ENCODE measurements around the gene THBS2.

THBS2 gene

DNA sequence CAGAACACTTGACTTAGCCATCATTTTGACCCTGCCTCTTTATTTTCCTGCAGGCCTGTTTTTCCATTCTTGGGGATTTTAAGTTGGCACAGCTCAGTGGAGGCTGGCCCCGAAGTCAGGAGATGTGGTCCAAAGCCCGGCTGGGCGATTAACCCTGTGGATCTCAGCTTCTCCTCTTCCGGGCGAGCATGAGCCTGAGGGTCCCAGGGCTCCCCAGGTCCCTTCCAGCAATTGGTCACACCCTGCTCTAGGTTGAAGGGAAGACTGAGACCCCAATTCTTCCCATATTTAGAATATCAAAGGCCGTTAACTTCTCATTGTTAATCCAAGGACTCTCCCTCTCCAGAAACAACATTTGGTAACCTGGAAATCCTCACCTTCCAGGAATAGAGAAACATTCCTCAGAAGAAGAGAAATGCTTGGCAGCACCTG, 2.3 kb downstream of the THBS2 start:
- in situ Hi-C loops (cut with HindIII; ENCODE audit: low sequenced_read_pairs): no loop called here

DNA sequence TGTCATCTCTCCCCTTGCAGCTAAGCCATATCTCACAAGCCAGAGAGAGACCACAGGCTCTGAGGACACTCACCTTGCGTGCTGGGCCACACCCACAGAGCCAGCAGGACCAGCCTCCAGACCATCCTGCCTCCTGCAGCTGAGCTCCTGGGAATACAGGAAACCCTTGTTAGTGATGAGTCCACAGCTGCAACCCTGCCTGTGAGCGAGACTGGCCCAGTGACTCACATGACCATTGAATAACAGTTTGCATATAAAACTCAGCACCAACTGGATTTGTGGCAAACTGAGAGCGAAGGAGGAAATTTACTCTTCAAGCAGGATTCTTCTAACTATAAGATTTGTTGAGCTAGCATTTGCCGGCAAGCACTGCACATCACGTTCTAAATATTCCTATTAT, 3.0 kb downstream of the THBS2 start:
- in situ Hi-C loops (cut with HindIII; ENCODE audit: low sequenced_read_pairs): no loop called here

DNA sequence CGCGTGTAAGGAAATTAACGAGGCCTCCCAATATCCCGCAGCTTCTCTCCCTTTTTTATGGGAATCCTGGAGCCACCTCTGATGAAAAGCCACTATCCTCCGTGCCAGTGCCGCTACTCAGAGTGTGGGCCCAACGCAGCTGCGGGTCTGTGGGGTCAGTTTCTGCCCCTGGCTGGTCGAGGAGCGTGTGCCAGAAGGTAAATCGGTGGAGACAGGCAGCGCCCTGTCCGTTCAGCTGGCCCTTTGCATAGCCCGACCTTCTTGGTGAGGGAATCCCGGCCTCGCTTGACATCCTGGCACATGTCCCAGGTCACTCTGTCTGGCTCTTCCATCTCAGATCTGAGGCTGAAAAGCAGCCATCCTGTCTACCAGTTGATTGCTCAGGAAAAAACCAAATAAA, 4.6 kb downstream of the THBS2 start:
- in situ Hi-C loops (cut with HindIII; ENCODE audit: low sequenced_read_pairs): no loop called here

DNA sequence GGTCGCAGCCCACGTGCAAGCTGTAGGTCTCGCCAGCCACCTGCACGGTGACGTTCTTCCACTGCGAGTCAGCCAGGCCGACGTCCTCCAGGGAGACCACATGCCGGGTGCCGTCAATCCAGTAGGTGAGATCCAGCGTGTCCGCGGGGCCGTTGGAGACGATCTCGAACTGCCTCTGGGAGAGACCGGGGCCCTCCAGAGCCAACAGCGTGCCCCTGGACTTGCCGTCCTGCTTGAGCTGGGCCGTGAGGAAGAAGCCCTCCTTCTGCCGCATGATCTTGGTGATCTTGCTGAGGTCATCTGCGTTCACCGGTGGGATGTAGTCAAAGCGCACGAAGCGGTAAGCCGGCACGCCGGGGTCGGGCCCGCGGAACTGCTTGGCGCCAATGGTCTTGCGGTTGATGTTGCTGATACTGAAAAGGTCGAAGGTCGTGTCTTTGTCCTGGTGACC, 5.1 kb downstream of the THBS2 start:
- in situ Hi-C loops (cut with HindIII; ENCODE audit: low sequenced_read_pairs): no loop called here

DNA sequence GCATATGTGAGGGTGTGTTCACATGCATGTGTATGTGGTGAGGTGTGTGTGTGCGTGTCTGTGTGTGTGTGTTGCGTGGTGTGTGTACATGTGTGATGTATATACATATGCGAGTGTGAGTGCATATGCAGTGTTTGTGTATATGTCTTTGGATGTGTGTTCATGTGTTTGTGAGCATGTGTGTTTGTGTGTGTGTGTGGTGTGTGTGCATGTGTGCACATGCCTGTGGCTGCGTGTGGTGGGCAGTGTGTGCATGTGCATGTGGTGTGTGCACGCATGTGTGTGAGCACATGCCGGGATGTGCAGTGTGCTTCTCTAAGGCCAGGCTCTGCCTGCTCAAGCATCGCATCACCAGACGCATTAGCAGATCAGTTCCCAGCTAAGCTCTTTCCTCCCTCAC, 5.7 kb downstream of the THBS2 start:
- in situ Hi-C loops (cut with HindIII; ENCODE audit: low sequenced_read_pairs): no loop called here

- in situ Hi-C loops (cut with HindIII; ENCODE audit: low sequenced_read_pairs): no loop called here
These were observed 6.2 kb downstream of the THBS2 start for GRCh38 chr6:169247419-169247818.

GRCh38 chr6:169246445-169246844, 7.2 kb downstream of the THBS2 start:
- in situ Hi-C loops (cut with HindIII; ENCODE audit: low sequenced_read_pairs): no loop called here

GRCh38 chr6:169244684-169245383, 8.8 kb downstream of the THBS2 start:
- in situ Hi-C loops (cut with HindIII; ENCODE audit: low sequenced_read_pairs): no loop called here

- in situ Hi-C loops (cut with HindIII; ENCODE audit: low sequenced_read_pairs): no loop called here
These were observed 10.0 kb downstream of the THBS2 start for GRCh38 chr6:169243661-169244060.

GRCh38 chr6:169243186-169243585, 10.5 kb downstream of the THBS2 start:
- in situ Hi-C loops (cut with HindIII; ENCODE audit: low sequenced_read_pairs): no loop called here

DNA sequence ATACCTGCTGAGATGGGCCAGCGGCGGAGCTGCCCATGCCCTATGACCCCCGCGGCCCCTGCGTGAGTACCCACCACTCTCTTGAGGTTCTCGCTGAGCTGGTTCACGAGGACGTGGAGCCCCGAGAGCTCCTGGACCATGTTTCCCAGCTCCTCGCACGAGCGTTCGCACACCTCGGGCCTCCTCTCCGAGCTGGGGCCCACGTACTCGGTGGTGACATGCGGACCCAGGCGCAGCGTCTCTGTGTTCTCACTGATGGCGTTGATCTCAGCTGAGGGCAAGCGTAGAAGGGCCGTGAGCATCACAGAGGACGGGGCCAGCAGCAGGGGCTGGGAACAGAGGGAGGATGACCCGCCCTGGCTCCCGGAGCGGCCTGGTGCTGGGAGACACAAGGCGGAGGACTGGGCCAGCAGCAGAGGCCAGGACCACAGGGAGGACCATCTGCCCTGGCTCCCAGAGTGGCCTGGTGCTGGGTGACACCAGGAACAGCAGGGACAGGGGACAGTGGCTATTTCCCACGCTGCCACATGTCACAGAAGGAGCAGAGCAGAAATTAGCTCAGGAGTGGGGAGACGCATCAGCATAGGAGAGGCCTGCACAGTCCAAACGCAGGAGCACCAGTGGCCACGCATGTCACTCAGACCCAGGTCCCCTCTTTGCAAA, 11.8 kb downstream of the THBS2 start:
- in situ Hi-C loops (cut with HindIII; ENCODE audit: low sequenced_read_pairs): no loop called here

GRCh38 chr6:169240591-169241390, 12.9 kb downstream of the THBS2 start:
- in situ Hi-C loops (cut with HindIII; ENCODE audit: low sequenced_read_pairs): no loop called here

DNA sequence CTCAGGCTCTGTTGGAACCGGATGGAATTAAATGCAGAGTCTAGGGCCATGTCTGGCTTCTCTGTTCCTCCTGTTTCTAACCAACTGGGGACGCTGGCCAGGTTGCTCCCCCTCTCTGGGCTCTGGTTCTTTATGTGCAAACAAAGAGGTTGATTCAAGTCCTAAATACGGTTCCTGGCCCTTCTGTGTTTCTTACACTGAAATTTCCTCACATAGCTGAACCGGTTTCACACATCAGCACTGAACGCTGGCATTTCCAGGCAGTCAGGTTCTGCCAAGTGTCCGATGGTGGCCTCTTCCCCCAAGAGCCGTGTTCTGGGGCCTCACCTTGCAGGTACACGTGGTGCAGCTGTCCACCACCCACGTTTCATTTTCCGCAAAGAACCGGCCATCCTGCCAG, 13.5 kb downstream of the THBS2 start:
- in situ Hi-C loops (cut with HindIII; ENCODE audit: low sequenced_read_pairs): no loop called here

GRCh38 chr6:169239181-169239580, 14.5 kb downstream of the THBS2 start:
- in situ Hi-C loops (cut with HindIII; ENCODE audit: low sequenced_read_pairs): no loop called here

DNA sequence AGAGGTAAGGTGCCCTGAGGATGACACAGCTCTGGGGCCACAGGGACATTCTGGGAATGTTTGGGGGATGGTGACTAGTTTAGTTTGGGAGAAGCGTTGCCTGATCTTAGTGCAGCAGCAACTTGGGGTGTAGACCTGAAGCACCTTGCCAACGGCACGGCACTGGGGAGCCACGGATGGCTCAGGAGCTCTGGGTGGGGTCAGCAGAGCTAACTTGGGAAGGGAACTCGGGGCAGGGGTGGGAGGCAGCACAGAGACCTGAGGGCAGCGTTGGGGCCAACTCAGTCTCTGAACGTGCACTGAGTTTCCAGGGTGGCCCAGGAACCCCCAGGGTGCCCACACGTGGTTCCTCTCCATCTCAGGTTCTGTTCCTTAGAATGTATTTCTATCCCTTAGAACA, 14.9 kb downstream of the THBS2 start:
- in situ Hi-C loops (cut with HindIII; ENCODE audit: low sequenced_read_pairs): no loop called here

DNA sequence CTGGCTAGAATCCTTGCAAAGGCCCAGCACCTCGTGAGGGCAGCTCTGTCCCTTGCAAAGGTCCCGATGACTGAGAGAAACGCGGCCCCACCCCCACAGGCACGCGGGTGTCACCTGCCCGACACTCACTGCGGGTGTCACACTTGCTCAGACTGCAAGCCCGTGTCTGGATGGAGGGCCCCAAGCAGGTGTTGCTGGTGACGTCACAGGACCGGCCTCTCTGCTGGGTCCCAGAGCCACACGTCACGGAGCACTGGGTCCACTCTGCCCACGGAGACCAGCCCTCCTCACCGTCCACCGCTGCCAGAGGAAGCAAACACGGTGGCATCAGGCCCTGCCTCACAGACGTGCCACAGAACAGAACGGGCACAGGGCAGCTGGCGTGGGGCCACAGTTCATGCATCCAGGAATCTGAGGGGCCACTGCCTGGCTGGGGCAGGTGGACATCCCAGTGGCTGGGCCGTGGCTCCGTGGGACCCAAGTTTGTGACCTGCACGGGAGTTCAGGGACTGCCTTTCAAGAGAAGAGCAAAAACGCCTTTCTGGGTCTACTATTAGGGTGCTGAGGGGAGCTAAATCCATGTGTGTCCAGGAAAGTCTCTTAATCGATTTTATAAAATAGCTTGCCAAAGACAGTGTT, 16.0 kb downstream of the THBS2 start:
- in situ Hi-C loops (cut with HindIII; ENCODE audit: low sequenced_read_pairs): no loop called here

DNA sequence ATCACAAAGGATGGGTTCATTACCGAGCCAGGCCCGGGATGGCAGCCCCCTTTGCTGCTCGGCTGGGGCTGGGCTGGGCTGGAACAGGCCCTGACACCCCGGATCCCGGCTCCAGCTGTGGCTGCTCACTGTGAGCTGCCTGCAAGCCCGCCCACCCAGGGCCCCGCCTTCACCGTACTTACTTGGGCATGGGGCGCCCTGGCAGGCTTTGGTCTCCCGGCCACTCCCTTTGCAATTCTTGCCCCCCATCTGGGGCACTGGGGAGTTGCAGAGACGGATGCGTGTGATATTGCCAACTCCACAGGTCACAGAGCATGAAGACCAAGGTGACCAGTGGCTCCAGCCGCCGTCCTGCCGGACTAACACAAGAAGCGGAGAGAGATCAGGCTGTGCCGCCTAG, 16.7 kb downstream of the THBS2 start:
- in situ Hi-C loops (cut with HindIII; ENCODE audit: low sequenced_read_pairs): no loop called here

DNA sequence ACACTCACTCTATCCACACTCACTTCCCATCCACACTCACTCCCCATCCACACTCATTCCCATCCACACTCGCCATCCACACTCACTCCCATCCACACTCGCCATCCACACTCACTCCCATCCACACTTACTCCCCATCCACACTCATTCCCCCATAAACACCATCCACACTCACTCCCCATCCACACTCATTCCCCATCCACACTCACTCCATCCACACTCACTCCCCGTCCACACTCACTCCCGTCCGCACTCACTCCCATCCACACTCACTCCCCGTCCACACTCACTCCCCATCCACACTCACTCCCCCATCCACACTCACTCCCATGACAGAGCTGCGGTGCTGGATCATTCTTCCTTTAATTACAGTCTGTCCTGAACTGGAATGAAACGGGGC, 17.1 kb downstream of the THBS2 start:
- in situ Hi-C loops (cut with HindIII; ENCODE audit: low sequenced_read_pairs): no loop called here

GRCh38 chr6:169235286-169235685, 18.4 kb downstream of the THBS2 start:
- in situ Hi-C loops (cut with HindIII; ENCODE audit: low sequenced_read_pairs): no loop called here

GRCh38 chr6:169234634-169235033, 19.0 kb downstream of the THBS2 start:
- in situ Hi-C loops (cut with HindIII; ENCODE audit: low sequenced_read_pairs): no loop called here

DNA sequence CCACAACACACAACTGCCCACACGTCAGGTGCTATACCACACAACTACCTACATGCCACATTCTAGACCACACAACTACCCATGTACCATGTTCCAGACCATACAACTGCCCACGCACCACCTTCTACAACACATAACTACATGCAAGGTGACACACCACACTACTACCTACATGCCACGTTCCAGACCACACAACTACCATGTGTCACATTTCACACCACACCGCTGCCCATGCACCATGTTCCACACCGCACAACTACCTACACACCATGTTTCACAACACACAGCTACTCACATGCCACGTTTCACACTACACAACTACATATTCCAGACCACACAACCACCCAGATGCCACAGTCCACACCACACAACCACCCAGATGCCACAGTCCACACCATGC, 19.8 kb downstream of the THBS2 start:
- in situ Hi-C loops (cut with HindIII; ENCODE audit: low sequenced_read_pairs): no loop called here

Data from DLD1 (cell line).